ENCODE results near the gene DAPP1. TPM values are rescaled to one million over a fixed set of nuclear protein-coding genes. Genes with fewer than 3 reads are reported as not detected.

The DAPP1 gene
- total and polyA plus RNA-seq, 2 donors (not counting 3 experiments of a cell fraction or from before 2014, with no cell fraction given), result not detected

GRCh38 chr4:99807666-99808065 is 9.0 kb upstream of the DAPP1 start:
- Histone ChIP-seq H3K9me1 (replicated peaks; ENCODE audit: control insufficient read depth, extremely low read depth, insufficient read depth, low read length) (no peaks in the 10 kb centered on the region), H3K9me3 (replicated peaks; ENCODE audit: control insufficient read depth, insufficient read depth, low read length) (no peaks in the 10 kb centered on the region), H3K27me3 (ENCODE audit: control insufficient read depth in 2 of 2, insufficient read depth in 2 of 2, low read length in 2 of 2) (no peaks in the 10 kb centered on the region), H3K4me1 (ENCODE audit: control insufficient read depth, extremely low read depth, insufficient read depth, low read length) (no peaks in the 10 kb centered on the region), H3K79me2 (ENCODE audit: control insufficient read depth, insufficient read depth, low read length) (no peaks in the 10 kb centered on the region), H3K4me2 (ENCODE audit: insufficient read depth, low read length) (no peak overlapping the region), H2AFZ (ENCODE audit: low read depth, low read length) (no peak overlapping the region), H3K9ac (replicated peaks; ENCODE audit: extremely low read depth, insufficient read depth, low read length) (no peak overlapping the region), H3K4me3 (replicated peaks in 1 of 3; ENCODE audit: insufficient read depth in 1 of 3, low read depth in 1 of 3, low read length in 3 of 3) (no peak overlapping the region), H4K20me1 (replicated peaks; ENCODE audit: control insufficient read depth, extremely low read depth, insufficient read depth, low read length) (no peaks in the 10 kb centered on the region), H3K36me3 (ENCODE audit: control insufficient read depth in 2 of 2, extremely low read depth in 1 of 2, insufficient read depth in 2 of 2, low read length in 2 of 2) (no peaks in the 10 kb centered on the region), H3K27ac (ENCODE audit: insufficient read depth, low read depth, low read length) (no peak overlapping the region)
- no peak for DNase-seq (ENCODE audit: low read depth, low spot score)
- dilution Hi-C loops (cut with MboI; ENCODE audit: extremely low pct_ligation_motif_present, low sequenced_read_pairs), result no loop called here
- TF ChIP-seq POLR2A (IDR thresholded peaks at IDR 0.05; ENCODE audit: low read depth, low read length), result no peak
- no peak for TF ChIP-seq MYC (IDR thresholded peaks at IDR 0.05; ENCODE audit: low read depth, low read length)
- no peak for TF ChIP-seq FOS (IDR thresholded peaks at IDR 0.05; ENCODE audit: borderline replicate concordance, insufficient read depth, low read length)
- no peak for FAIRE-seq
- no TSS peak for BruUV-seq (replicated peaks)
- ChIA-PET POLR2A (no interaction called here), CTCF (interaction anchor here (0.8 to 2.5 kb wide), 19 partner anchors 8 to 1821 kb away, joined by 3 to 19 read pairs (median 4); partner anchors contain the start of genes DAPP1, DNAJB14 and TRMT10A)
- intact Hi-C loops (cut with micrococcal nuclease), result loop anchor here (1.0 to 10.0 kb wide), 3 partner anchors 246 to 689 kb away; no protein-coding TSS in a partner anchor

GRCh38 chr4:99808260-99808857 is 8.3 kb upstream of the DAPP1 start:
- no peaks in the 10 kb centered on the region for H3K4me1 ChIP-seq (ENCODE audit: control insufficient read depth, extremely low read depth, insufficient read depth, low read length)
- FAIRE-seq (peak; percentile 26), DNase-seq (ENCODE audit: low read depth, low spot score) (peak; percentile 47)
- ChIA-PET CTCF (interaction anchor here (0.8 to 2.5 kb wide), 20 partner anchors 9 to 1821 kb away, joined by 3 to 19 read pairs (median 4); partner anchors contain the start of genes DAPP1, DNAJB14 and TRMT10A), POLR2A (no interaction called here)
- no TSS peak for BruUV-seq (replicated peaks)
- H3K27me3 ChIP-seq (ENCODE audit: control insufficient read depth in 2 of 2, insufficient read depth in 2 of 2, low read length in 2 of 2), result no peaks in the 10 kb centered on the region
- intact Hi-C loops (cut with micrococcal nuclease), result loop anchor here (1.0 to 10.0 kb wide), 3 partner anchors 247 to 690 kb away; no protein-coding TSS in a partner anchor
- dilution Hi-C loops (cut with MboI; ENCODE audit: extremely low pct_ligation_motif_present, low sequenced_read_pairs), result no loop called here
- H3K79me2 ChIP-seq (ENCODE audit: control insufficient read depth, insufficient read depth, low read length), result no peaks in the 10 kb centered on the region
- no peaks in the 10 kb centered on the region for H4K20me1 ChIP-seq (replicated peaks; ENCODE audit: control insufficient read depth, extremely low read depth, insufficient read depth, low read length)
- no peak overlapping the region for H3K4me3 ChIP-seq (replicated peaks in 1 of 3; ENCODE audit: insufficient read depth in 1 of 3, low read depth in 1 of 3, low read length in 3 of 3)
- no peak overlapping the region for H3K27ac ChIP-seq (ENCODE audit: insufficient read depth, low read depth, low read length)
- H3K9ac ChIP-seq (replicated peaks; ENCODE audit: extremely low read depth, insufficient read depth, low read length), result no peak overlapping the region
- H2AFZ ChIP-seq (ENCODE audit: low read depth, low read length), result no peak overlapping the region
- H3K9me3 ChIP-seq (replicated peaks; ENCODE audit: control insufficient read depth, insufficient read depth, low read length), result no peaks in the 10 kb centered on the region
- H3K4me2 ChIP-seq (ENCODE audit: insufficient read depth, low read length), result no peak overlapping the region
- no peaks in the 10 kb centered on the region for H3K36me3 ChIP-seq (ENCODE audit: control insufficient read depth in 2 of 2, extremely low read depth in 1 of 2, insufficient read depth in 2 of 2, low read length in 2 of 2)
- no peaks in the 10 kb centered on the region for H3K9me1 ChIP-seq (replicated peaks; ENCODE audit: control insufficient read depth, extremely low read depth, insufficient read depth, low read length)
- TF ChIP-seq FOS (IDR thresholded peaks at IDR 0.05; ENCODE audit: borderline replicate concordance, insufficient read depth, low read length) (no peak), JUN (IDR thresholded peaks at IDR 0.05; ENCODE audit: borderline replicate concordance, insufficient read depth, insufficient read length, low read depth) (no peak), EZH2 (IDR thresholded peaks at IDR 0.05; ENCODE audit: borderline replicate concordance, low read depth, low read length, severe bottlenecking) (no peak), POLR2A (IDR thresholded peaks at IDR 0.05; ENCODE audit: low read depth, low read length) (no peak), GATA2 (IDR thresholded peaks at IDR 0.05; ENCODE audit: insufficient read depth, insufficient read length, low read depth, low read length) (no peak), CTCF (IDR thresholded peaks at IDR 0.05; ENCODE audit: extremely low read depth in 1 of 2, insufficient read depth in 1 of 2, low read depth in 1 of 2, low read length in 2 of 2) (peak; percentile 40 to 46), POLR2AphosphoS5 (IDR thresholded peaks at IDR 0.05; ENCODE audit: insufficient read depth, low read depth, low read length) (no peak)
